MM.1S (cell line): ENCODE results near the gene KRT75.

Experiments
- DNase-seq: peaks from one replicate; pipeline ENCODE4 v3.0.0-alpha.2; 2015
- H2AFZ ChIP-seq: fragments of 300-600 bp; sonication (generic); 2 replicates; pipeline ENCODE4 v1.6.0; 2016; ENCODE audit warnings: antibody characterized with exemption, low read length
- H3F3A ChIP-seq: fragments of 300-600 bp; sonication (generic); 2 replicates; pipeline ENCODE4 v1.6.1; 2016; ENCODE audit warnings: mild to moderate bottlenecking, antibody characterized with exemption, low read length, moderate library complexity, mixed read lengths; ENCODE audit not compliant: insufficient read depth
- H3K27ac ChIP-seq: fragments of 300-600 bp; sonication (generic); 2 replicates; pipeline ENCODE4 v1.5.1; 2016; ENCODE audit warnings: mild to moderate bottlenecking, low read length
- H3K27me3 ChIP-seq: fragments of 300-600 bp; sonication (generic); replicated peaks from 2 replicates; pipeline ENCODE4 v1.6.0; 2016; ENCODE audit warnings: low read length; ENCODE audit not compliant: insufficient read depth
- H3K36me3 ChIP-seq: fragments of 300-600 bp; sonication (generic); replicated peaks from 2 replicates; pipeline ENCODE4 v1.6.1; 2016; ENCODE audit warnings: mild to moderate bottlenecking, low read length, mixed read lengths; ENCODE audit not compliant: insufficient read depth
- H3K4me1 ChIP-seq: fragments of 300-600 bp; sonication (generic); 2 replicates; pipeline ENCODE4 v1.6.1; 2016; ENCODE audit warnings: low read length, mixed read lengths
- H3K4me2 ChIP-seq: fragments of 300-600 bp; sonication (generic); 2 replicates; pipeline ENCODE4 v1.6.0; 2016; ENCODE audit warnings: low read depth, low read length
- H3K4me3 ChIP-seq: fragments of 300-600 bp; sonication (generic); 2 replicates; pipeline ENCODE4 v1.5.1; 2016; ENCODE audit warnings: low read length, mixed read lengths
- H3K79me2 ChIP-seq: fragments of 300-600 bp; sonication (generic); 2 replicates; pipeline ENCODE4 v1.6.1; 2016; ENCODE audit warnings: mixed run types, low read length, mixed read lengths
- H3K9ac ChIP-seq: fragments of 300-600 bp; sonication (generic); 2 replicates; pipeline ENCODE4 v1.6.1; 2016; ENCODE audit warnings: low read length, mixed read lengths
- H3K9me2 ChIP-seq: fragments of 300-600 bp; sonication (generic); replicated peaks from 2 replicates; pipeline ENCODE4 v1.6.1; 2016; ENCODE audit warnings: mild to moderate bottlenecking, low read length, mixed read lengths; ENCODE audit not compliant: insufficient read depth
- H3K9me3 ChIP-seq: fragments of 300-600 bp; sonication (generic); replicated peaks from 2 replicates; pipeline ENCODE4 v1.6.1; 2016; ENCODE audit warnings: mild to moderate bottlenecking, low read length, mixed read lengths; ENCODE audit not compliant: insufficient read depth
- H4K20me1 ChIP-seq: fragments of 300-600 bp; sonication (generic); 2 replicates; pipeline ENCODE4 v1.6.1; 2016; ENCODE audit warnings: mild to moderate bottlenecking, low read length, moderate library complexity, mixed read lengths; ENCODE audit not compliant: insufficient read depth
- EZH2 ChIP-seq: fragments of 300-600 bp; sonication (generic); optimal IDR thresholded peaks from 2 replicates; pipeline ENCODE3; 2017; ENCODE audit warnings: low read depth, mild to moderate bottlenecking, antibody characterized with exemption, low read length, mixed read lengths
- EZH2phosphoT487 ChIP-seq: fragments of 300-600 bp; sonication (generic); IDR thresholded peaks from 2 replicates; pipeline ENCODE4 v1.6.1; 2018; ENCODE audit warnings: antibody characterized with exemption, low read length
- TF ChIP-seq, protein P1 (sequence below): fragments of 300-600 bp; sonication (generic); IDR thresholded peaks from 2 replicates; pipeline ENCODE4 v1.5.1; 2016; ENCODE audit warnings: antibody characterized with exemption, low read length, mixed read lengths

KRT75 gene

GRCh38 chr12:52380271-52380694 lies 53.9 kb downstream of the KRT75 start:
- TF ChIP-seq EZH2 = no peak
- TF ChIP-seq, protein P1, sequence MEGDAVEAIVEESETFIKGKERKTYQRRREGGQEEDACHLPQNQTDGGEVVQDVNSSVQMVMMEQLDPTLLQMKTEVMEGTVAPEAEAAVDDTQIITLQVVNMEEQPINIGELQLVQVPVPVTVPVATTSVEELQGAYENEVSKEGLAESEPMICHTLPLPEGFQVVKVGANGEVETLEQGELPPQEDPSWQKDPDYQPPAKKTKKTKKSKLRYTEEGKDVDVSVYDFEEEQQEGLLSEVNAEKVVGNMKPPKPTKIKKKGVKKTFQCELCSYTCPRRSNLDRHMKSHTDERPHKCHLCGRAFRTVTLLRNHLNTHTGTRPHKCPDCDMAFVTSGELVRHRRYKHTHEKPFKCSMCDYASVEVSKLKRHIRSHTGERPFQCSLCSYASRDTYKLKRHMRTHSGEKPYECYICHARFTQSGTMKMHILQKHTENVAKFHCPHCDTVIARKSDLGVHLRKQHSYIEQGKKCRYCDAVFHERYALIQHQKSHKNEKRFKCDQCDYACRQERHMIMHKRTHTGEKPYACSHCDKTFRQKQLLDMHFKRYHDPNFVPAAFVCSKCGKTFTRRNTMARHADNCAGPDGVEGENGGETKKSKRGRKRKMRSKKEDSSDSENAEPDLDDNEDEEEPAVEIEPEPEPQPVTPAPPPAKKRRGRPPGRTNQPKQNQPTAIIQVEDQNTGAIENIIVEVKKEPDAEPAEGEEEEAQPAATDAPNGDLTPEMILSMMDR = peak; percentile 39
- no peak for TF ChIP-seq EZH2phosphoT487
- Histone ChIP-seq H3K79me2 (no peaks in the 10 kb centered on the region), H3K9me2 (no peaks in the 10 kb centered on the region), H3K27ac (no peak overlapping the region), H3K4me1 (no peaks in the 10 kb centered on the region), H3K9ac (no peak overlapping the region), H3K9me3 (no peaks in the 10 kb centered on the region), H3K4me3 (no peak overlapping the region), H2AFZ (no peak overlapping the region), H3K36me3 (no peaks in the 10 kb centered on the region), H3K27me3 (peaks cover 86% of the 10 kb centered on the region), H4K20me1 (no peaks in the 10 kb centered on the region), H3F3A (no peaks in the 10 kb centered on the region), H3K4me2 (no peak overlapping the region)
- DNase-seq = no peak

DNA sequence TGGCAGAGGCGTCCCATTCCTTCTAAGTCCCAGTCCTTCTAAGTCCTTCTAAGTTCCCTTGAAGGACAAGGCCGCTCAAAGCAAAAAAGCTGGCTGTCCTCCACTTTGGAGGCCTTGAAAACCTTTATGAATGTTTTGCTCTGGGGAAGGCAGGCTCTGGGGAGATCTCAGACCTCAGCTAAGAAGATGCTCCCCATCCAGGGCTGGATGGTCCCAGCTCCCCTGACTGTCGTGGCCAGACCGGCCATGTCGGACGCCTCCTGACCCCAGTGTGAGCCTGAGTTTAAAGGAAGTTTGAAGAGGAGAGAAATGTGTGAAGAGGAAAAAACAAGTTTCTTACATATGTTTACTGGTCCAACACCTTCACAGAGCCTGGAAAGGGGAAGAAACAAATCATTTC lies 54.6 kb downstream of the KRT75 start:
- no peaks in the 10 kb centered on the region for H4K20me1 ChIP-seq
- H2AFZ ChIP-seq = no peak overlapping the region
- no peak for DNase-seq
- H3K4me1 ChIP-seq = no peaks in the 10 kb centered on the region
- peaks cover 83% of the 10 kb centered on the region for H3K27me3 ChIP-seq
- no peaks in the 10 kb centered on the region for H3K9me3 ChIP-seq
- no peaks in the 10 kb centered on the region for H3K79me2 ChIP-seq
- no peaks in the 10 kb centered on the region for H3F3A ChIP-seq
- no peak overlapping the region for H3K4me2 ChIP-seq
- no peak overlapping the region for H3K27ac ChIP-seq
- no peak overlapping the region for H3K9ac ChIP-seq
- H3K36me3 ChIP-seq = no peaks in the 10 kb centered on the region
- TF ChIP-seq, protein P1 = no peak
- TF ChIP-seq EZH2phosphoT487 (no peak), EZH2 (no peak)
- no peak overlapping the region for H3K4me3 ChIP-seq
- H3K9me2 ChIP-seq = no peaks in the 10 kb centered on the region

GRCh38 chr12:52378091-52378490 lies 56.1 kb downstream of the KRT75 start:
- Histone ChIP-seq H3K9ac (no peak overlapping the region), H3K4me3 (no peak overlapping the region), H3K9me2 (no peaks in the 10 kb centered on the region), H3K27me3 (peaks cover 83% of the 10 kb centered on the region), H3K9me3 (no peaks in the 10 kb centered on the region), H2AFZ (no peak overlapping the region), H3F3A (no peaks in the 10 kb centered on the region), H3K79me2 (no peaks in the 10 kb centered on the region), H3K4me1 (no peaks in the 10 kb centered on the region), H3K4me2 (no peak overlapping the region), H3K36me3 (no peaks in the 10 kb centered on the region), H4K20me1 (no peaks in the 10 kb centered on the region), H3K27ac (no peak overlapping the region)
- TF ChIP-seq EZH2phosphoT487 = no peak
- no peak for TF ChIP-seq EZH2
- TF ChIP-seq, protein P1 = no peak
- DNase-seq = no peak
